Mesangial cell (primary cell): ENCODE data around the gene IST1. TPM values are rescaled to one million over a fixed set of nuclear protein-coding genes. Genes with fewer than 3 reads are reported as not detected.

Source experiments
- total RNA-seq: library from RNA; depleted of rRNA; stranded (reverse); fragments of >200 nt; gene quantifications from 2 replicates; pipeline ENCODE4 v1.2.3, GENCODE V29; 2015

IST1 gene
- total RNA-seq, result 93.4 and 120 TPM in 2 replicates

DNA sequence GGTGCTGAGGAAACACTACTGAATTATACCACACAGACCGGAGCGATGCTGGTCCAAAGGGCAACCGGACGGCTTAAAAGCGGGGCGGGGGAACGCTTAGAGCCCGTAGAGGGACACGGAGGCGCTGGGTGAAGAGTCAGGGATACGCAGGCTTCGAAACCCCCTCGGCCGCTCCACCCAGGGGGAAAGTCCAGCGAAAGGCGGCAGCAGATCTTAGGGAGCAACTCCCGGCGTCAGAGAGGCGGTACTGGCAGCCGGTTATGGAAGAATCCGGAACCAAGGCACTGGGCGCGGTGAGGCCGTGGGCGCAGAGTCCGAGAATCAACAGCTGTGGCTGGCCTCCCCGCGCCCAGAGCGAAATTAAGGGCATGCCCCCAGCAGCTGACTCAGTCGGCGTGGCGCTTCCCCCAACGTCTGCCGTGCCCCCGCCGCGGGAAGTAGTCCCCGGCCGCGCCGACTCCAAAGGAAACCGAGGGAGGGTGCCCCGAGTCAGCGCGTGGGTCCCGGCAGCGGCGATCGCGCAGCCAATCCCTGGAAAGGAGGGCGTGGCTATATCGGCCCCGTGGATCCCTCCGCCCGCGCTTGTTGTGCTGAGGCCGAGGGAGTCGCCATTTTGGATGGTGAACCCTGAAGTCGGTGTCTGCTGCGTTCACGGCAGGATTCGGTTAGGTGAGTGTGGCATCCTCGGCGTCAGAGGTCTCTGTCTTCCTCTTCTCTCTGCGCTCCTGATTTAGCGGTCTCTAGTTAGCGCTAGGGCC is at the start of gene IST1:
Gene IST1, plus strand, starts transcription at position 611 of the 758 bp plus-strand sequence. CDS start 20,110 bp downstream, outside the sequence.

GRCh38 chr16:71845639-71846430 is 49.5 kb upstream of the IST1 start, which contains the start of gene ATXN1L:
TSS of gene ATXN1L (plus strand) at chr16:71845976. CDS start at chr16:71849741, 3,765 bp downstream.

GRCh38 chr16:71883849-71884638 is 11.3 kb upstream of the IST1 start, which contains the start of gene ZNF821:
TSS of gene ZNF821 (minus strand) at chr16:71884182. CDS start at chr16:71879946, 4,236 bp downstream.

Other genes with a start within 250 kb of the IST1 start
- 6.0 and 7.2 TPM in 2 replicates for gene PHLPP2, start 170.8 kb upstream of the IST1 start, total RNA-seq
- gene AP1G1, start 86.7 kb upstream of the IST1 start, total RNA-seq, result 48.9 and 62.6 TPM in 2 replicates
- gene ATXN1L, start 49.6 kb upstream of the IST1 start, total RNA-seq, result 9.9 and 18.6 TPM in 2 replicates
- 2.9 and 6.1 TPM in 2 replicates for gene ZNF821, start 11.3 kb upstream of the IST1 start, total RNA-seq
- gene PKD1L3, start 104.9 kb downstream of the IST1 start, total RNA-seq, result under 0.01 TPM in 1 of 2 replicates, not detected in the other
- 5.1 and 7.0 TPM in 2 replicates for gene DHODH, start 113.2 kb downstream of the IST1 start, total RNA-seq
- not detected in 2 replicates for gene HP, start 159.0 kb downstream of the IST1 start, total RNA-seq
- gene HPR, start 167.7 kb downstream of the IST1 start, total RNA-seq, result not detected in 2 replicates
- 6.0 and 6.7 TPM in 2 replicates for gene TXNL4B, start 198.1 kb downstream of the IST1 start, total RNA-seq
- 27.9 and 32.9 TPM in 2 replicates for gene DHX38, start 198.3 kb downstream of the IST1 start, total RNA-seq